ENCODE results near the gene COL20A1. TPM values are rescaled to one million over a fixed set of nuclear protein-coding genes. Genes with fewer than 3 reads are reported as not detected.

Gene COL20A1
- total and polyA plus RNA-seq, 3 experiments from 2014 or later, result 0.04 TPM; not detected in 2

DNA sequence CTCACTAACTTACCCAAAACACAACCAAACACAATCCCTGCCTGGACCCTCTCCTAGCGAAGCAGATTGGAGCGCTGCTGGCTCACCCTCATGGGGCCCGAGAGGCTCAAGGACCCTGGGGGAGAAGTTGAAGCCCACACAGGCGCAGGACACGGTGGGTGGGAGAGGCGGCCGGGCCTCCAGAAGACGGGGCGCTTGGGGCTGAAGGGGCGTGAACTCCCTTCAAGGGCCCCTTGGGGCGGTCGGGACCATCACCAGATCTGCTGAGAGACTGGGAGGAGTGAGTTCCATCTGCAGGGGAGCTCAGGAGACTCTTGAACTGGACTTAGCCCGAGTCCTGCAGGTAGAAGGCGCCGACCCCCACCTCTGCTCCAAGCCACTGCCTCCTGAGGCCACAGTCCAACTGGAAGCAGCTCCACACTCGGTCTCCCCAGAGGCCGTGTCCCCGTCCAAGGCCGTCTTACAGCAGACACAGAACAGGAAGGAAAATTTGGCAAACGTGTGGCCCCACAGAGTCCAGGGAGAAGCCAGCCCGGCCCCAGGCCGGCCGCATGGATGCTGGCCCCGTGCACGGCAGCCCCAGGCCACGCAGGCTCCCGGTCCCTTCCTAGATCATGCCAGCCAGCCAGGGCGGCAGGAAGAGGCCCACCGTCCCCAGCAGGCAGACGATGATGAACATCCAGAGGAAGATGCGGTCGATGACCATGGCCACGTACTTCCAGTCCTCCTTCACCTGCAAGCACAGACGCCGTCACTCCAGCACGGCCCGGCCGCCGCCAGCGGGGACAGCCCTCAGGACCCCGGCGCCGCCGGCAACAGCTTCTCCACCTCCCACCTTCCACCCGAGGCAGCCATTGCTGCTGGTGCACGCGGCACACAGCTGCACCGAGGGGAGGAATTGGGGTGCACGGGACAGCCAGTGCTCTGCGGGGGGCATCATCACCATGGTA is 53.4 kb downstream of the COL20A1 start:
- Histone ChIP-seq H3K36me3 (ENCODE audit: insufficient read depth, low read length) (no peaks in the 10 kb centered on the region), H3K9me3 (ENCODE audit: low read length) (no peaks in the 10 kb centered on the region), H3K27me3 (ENCODE audit: insufficient read depth, low read length, poor library complexity, severe bottlenecking) (no peaks in the 10 kb centered on the region), H3K4me1 (ENCODE audit: insufficient read depth, low read length) (no peaks in the 10 kb centered on the region), H3K27ac (ENCODE audit: low read depth, low read length) (no peak overlapping the region), H3K4me3 (ENCODE audit: low read length) (no peak overlapping the region)
- H3K4me3 Mint-ChIP-seq, result no peak overlapping the region
- CTCF ChIA-PET, result no interaction called here
- peaks cover 0 to 11% of the 10 kb centered on the region in 2 donors for H3K27me3 Mint-ChIP-seq
- H3K27ac Mint-ChIP-seq, result no peak overlapping the region
- no peaks in the 10 kb centered on the region for H3K4me1 Mint-ChIP-seq
- POLR2A ChIA-PET, result no interaction called here
- no peaks in the 10 kb centered on the region for H3K36me3 Mint-ChIP-seq
- H3K9me3 Mint-ChIP-seq, result no peaks in the 10 kb centered on the region
- no peak for DNase-seq

DNA sequence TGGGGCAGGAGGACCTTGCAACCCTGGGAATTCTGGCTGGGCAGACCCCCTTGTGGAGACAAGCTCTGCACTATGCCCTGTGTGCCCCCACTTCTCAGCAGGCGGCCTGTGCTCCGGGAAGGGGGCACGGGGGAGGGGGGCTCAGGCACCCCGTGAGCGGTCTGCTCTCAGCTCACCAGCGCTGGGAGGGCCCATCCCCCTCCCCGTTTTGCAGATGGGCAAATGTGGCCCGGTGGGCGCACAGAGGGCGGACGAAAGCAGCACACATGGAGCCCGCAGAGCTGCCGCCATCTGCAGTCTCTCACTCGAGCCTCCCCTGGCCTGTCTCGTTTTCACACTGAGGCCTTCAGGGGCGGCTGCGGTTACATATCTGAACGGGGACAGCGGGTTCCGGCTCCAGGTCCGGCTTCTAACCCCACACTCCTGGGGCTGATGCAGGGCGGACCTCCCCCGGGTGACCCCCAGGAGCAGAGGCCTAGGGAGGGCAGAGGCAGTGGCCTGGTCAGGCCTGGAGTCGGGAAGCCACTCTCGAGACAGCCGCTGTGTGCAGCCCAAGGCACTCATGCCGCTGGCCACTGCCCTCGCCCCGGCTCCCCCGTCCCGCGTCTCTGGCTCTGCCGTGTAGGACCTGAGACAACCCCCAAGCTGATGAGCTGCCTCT is 54.2 kb downstream of the COL20A1 start:
- H3K4me1 ChIP-seq (ENCODE audit: insufficient read depth, low read length), result no peaks in the 10 kb centered on the region
- no peaks in the 10 kb centered on the region for H3K36me3 ChIP-seq (ENCODE audit: insufficient read depth, low read length)
- peaks cover 0 to 4% of the 10 kb centered on the region in 2 donors for H3K27me3 Mint-ChIP-seq
- no peak overlapping the region for H3K4me3 ChIP-seq (ENCODE audit: low read length)
- ChIA-PET POLR2A (no interaction called here), CTCF (no interaction called here)
- H3K4me3 Mint-ChIP-seq, result no peak overlapping the region
- H3K27ac ChIP-seq (ENCODE audit: low read depth, low read length), result no peak overlapping the region
- H3K9me3 ChIP-seq (ENCODE audit: low read length), result no peaks in the 10 kb centered on the region
- no peak for DNase-seq
- H3K27ac Mint-ChIP-seq, result no peak overlapping the region
- no peaks in the 10 kb centered on the region for H3K9me3 Mint-ChIP-seq
- no peaks in the 10 kb centered on the region for H3K36me3 Mint-ChIP-seq
- H3K27me3 ChIP-seq (ENCODE audit: insufficient read depth, low read length, poor library complexity, severe bottlenecking), result no peaks in the 10 kb centered on the region
- no peaks in the 10 kb centered on the region for H3K4me1 Mint-ChIP-seq

DNA sequence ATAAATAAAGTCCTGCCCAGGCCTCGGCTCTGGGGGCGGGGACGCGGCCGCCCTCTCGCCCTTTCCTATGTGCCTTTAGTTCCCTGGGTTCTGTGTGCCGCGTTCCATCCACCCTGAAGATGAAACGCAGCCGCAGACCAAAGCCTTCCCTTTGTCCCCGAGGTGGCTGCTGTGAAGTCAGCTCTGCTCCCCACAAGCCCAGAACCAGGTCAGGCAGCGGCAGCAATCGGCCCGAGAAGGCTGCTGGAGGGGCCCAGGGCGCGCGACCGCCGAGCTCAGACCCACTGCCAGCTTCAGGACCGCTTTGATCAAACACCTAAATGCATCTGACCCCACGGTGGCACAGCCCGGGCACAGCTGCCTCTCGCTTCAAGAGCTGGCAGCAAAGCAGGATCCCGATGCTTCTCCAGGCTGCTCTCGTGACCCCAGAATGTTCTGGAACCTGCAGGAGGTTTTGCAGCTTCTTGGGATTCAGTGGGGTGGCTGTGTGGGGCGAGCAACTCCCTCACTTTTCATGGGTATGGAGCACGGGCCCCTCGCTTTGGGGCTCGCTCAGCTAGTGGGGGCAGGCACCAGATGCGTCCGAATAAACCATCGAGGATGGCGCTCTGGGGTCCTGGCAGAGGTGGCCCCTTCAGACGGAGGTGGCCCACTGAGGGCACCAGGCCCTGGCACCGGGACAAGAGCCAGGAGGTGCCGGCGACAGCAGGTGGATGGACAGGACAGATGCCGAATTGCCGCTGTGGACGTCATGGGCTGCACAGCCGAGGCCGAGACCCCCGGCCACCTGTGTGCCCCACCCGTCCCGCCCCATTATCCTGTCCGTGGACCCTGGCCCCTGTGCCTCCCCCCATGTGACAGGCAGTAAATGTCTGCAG is 55.2 kb downstream of the COL20A1 start:
- CTCF ChIA-PET, result no interaction called here
- no peaks in the 10 kb centered on the region for H3K4me1 ChIP-seq (ENCODE audit: insufficient read depth, low read length)
- Mint-ChIP-seq H3K4me3 (no peak overlapping the region), H3K27me3 (peaks cover 0 to 4% of the 10 kb centered on the region in 2 donors), H3K27ac (no peak overlapping the region), H3K36me3 (no peaks in the 10 kb centered on the region), H3K4me1 (no peaks in the 10 kb centered on the region), H3K9me3 (no peaks in the 10 kb centered on the region)
- no peaks in the 10 kb centered on the region for H3K9me3 ChIP-seq (ENCODE audit: low read length)
- POLR2A ChIA-PET, result no interaction called here
- H3K27ac ChIP-seq (ENCODE audit: low read depth, low read length), result no peak overlapping the region
- no peak overlapping the region for H3K4me3 ChIP-seq (ENCODE audit: low read length)
- H3K36me3 ChIP-seq (ENCODE audit: insufficient read depth, low read length), result no peaks in the 10 kb centered on the region
- no peak for DNase-seq
- H3K27me3 ChIP-seq (ENCODE audit: insufficient read depth, low read length, poor library complexity, severe bottlenecking), result no peaks in the 10 kb centered on the region

- Histone ChIP-seq H3K4me1 (ENCODE audit: insufficient read depth, low read length) (no peaks in the 10 kb centered on the region), H3K4me3 (ENCODE audit: low read length) (no peak overlapping the region), H3K9me3 (ENCODE audit: low read length) (no peaks in the 10 kb centered on the region), H3K27ac (ENCODE audit: low read depth, low read length) (no peak overlapping the region), H3K36me3 (ENCODE audit: insufficient read depth, low read length) (no peaks in the 10 kb centered on the region), H3K27me3 (ENCODE audit: insufficient read depth, low read length, poor library complexity, severe bottlenecking) (no peaks in the 10 kb centered on the region)
- ChIA-PET POLR2A (no interaction called here), CTCF (no interaction called here)
- no peak overlapping the region for H3K4me3 Mint-ChIP-seq
- peaks cover 0 to 1% of the 10 kb centered on the region in 2 donors for H3K27me3 Mint-ChIP-seq
- no peaks in the 10 kb centered on the region for H3K9me3 Mint-ChIP-seq
- DNase-seq, result no peak
- no peaks in the 10 kb centered on the region for H3K36me3 Mint-ChIP-seq
- H3K27ac Mint-ChIP-seq, result no peak overlapping the region
- no peaks in the 10 kb centered on the region for H3K4me1 Mint-ChIP-seq
Measured at GRCh38 chr20:63348828-63349515, 56.0 kb downstream of the COL20A1 start.

DNA sequence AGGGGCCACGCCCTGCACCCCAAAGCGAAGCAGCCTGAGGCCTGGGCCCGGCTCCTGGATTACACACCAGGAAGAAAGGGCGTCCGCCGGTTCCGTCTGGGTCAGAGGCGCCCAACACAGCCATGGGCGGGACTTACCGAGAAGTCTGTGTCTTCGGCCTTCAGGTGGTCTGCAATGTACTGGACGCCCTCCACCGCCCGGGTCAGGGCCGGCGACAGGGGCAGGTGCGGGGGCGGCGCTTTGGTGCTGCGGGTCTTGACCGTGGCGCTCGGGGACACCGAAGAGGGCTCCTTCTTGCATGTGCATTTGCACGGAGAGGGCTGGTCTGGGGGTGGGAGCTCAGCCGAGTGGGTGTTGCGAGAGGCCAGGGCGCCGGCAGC is 56.5 kb downstream of the COL20A1 start:
- Mint-ChIP-seq H3K9me3 (no peaks in the 10 kb centered on the region), H3K27ac (no peak overlapping the region), H3K27me3 (no peaks in the 10 kb centered on the region), H3K4me1 (no peaks in the 10 kb centered on the region), H3K36me3 (no peaks in the 10 kb centered on the region), H3K4me3 (no peak overlapping the region)
- CTCF ChIA-PET, result no interaction called here
- no peaks in the 10 kb centered on the region for H3K4me1 ChIP-seq (ENCODE audit: insufficient read depth, low read length)
- H3K36me3 ChIP-seq (ENCODE audit: insufficient read depth, low read length), result no peaks in the 10 kb centered on the region
- DNase-seq, result no peak
- H3K27me3 ChIP-seq (ENCODE audit: insufficient read depth, low read length, poor library complexity, severe bottlenecking), result no peaks in the 10 kb centered on the region
- POLR2A ChIA-PET, result no interaction called here
- H3K27ac ChIP-seq (ENCODE audit: low read depth, low read length), result no peak overlapping the region
- H3K4me3 ChIP-seq (ENCODE audit: low read length), result no peak overlapping the region
- H3K9me3 ChIP-seq (ENCODE audit: low read length), result no peaks in the 10 kb centered on the region

- H3K27me3 ChIP-seq (ENCODE audit: insufficient read depth, low read length, poor library complexity, severe bottlenecking), result no peaks in the 10 kb centered on the region
- ChIA-PET POLR2A (no interaction called here), CTCF (no interaction called here)
- no peaks in the 10 kb centered on the region for H3K4me1 ChIP-seq (ENCODE audit: insufficient read depth, low read length)
- no peak overlapping the region for H3K27ac ChIP-seq (ENCODE audit: low read depth, low read length)
- Mint-ChIP-seq H3K9me3 (no peaks in the 10 kb centered on the region), H3K36me3 (no peaks in the 10 kb centered on the region), H3K27ac (no peak overlapping the region), H3K27me3 (no peaks in the 10 kb centered on the region), H3K4me3 (no peak overlapping the region), H3K4me1 (no peaks in the 10 kb centered on the region)
- no peaks in the 10 kb centered on the region for H3K9me3 ChIP-seq (ENCODE audit: low read length)
- H3K36me3 ChIP-seq (ENCODE audit: insufficient read depth, low read length), result no peaks in the 10 kb centered on the region
- DNase-seq, result no peak
- H3K4me3 ChIP-seq (ENCODE audit: low read length), result no peak overlapping the region
Measured at GRCh38 chr20:63350196-63350595, 57.2 kb downstream of the COL20A1 start.

GRCh38 chr20:63350597-63351325 is 57.8 kb downstream of the COL20A1 start:
- Histone ChIP-seq H3K9me3 (ENCODE audit: low read length) (no peaks in the 10 kb centered on the region), H3K27ac (ENCODE audit: low read depth, low read length) (no peak overlapping the region), H3K4me1 (ENCODE audit: insufficient read depth, low read length) (no peaks in the 10 kb centered on the region), H3K27me3 (ENCODE audit: insufficient read depth, low read length, poor library complexity, severe bottlenecking) (no peaks in the 10 kb centered on the region), H3K4me3 (ENCODE audit: low read length) (no peak overlapping the region), H3K36me3 (ENCODE audit: insufficient read depth, low read length) (no peaks in the 10 kb centered on the region)
- no peaks in the 10 kb centered on the region for H3K36me3 Mint-ChIP-seq
- H3K27me3 Mint-ChIP-seq, result no peaks in the 10 kb centered on the region
- POLR2A ChIA-PET, result no interaction called here
- H3K4me3 Mint-ChIP-seq, result peak overlapping the region in 1 of 7 donors; percentile 61
- no peaks in the 10 kb centered on the region for H3K9me3 Mint-ChIP-seq
- H3K27ac Mint-ChIP-seq, result no peak overlapping the region
- no peaks in the 10 kb centered on the region for H3K4me1 Mint-ChIP-seq
- CTCF ChIA-PET, result no interaction called here
- no peak for DNase-seq

Measured in CD8-positive, alpha-beta memory T cell (primary cell).